Measurements from ENCODE around the gene CADPS2.

- no peak for TF ChIP-seq POLR2AphosphoS5 (IDR thresholded peaks at IDR 0.05)
- TF ChIP-seq, protein P1, sequence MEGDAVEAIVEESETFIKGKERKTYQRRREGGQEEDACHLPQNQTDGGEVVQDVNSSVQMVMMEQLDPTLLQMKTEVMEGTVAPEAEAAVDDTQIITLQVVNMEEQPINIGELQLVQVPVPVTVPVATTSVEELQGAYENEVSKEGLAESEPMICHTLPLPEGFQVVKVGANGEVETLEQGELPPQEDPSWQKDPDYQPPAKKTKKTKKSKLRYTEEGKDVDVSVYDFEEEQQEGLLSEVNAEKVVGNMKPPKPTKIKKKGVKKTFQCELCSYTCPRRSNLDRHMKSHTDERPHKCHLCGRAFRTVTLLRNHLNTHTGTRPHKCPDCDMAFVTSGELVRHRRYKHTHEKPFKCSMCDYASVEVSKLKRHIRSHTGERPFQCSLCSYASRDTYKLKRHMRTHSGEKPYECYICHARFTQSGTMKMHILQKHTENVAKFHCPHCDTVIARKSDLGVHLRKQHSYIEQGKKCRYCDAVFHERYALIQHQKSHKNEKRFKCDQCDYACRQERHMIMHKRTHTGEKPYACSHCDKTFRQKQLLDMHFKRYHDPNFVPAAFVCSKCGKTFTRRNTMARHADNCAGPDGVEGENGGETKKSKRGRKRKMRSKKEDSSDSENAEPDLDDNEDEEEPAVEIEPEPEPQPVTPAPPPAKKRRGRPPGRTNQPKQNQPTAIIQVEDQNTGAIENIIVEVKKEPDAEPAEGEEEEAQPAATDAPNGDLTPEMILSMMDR (IDR thresholded peaks at IDR 0.05): no peak
Measured at GRCh38 chr7:122663733-122664132, 222.5 kb downstream of the CADPS2 start.
